CD4-positive, alpha-beta T cell treated with Interferon gamma for 1 hour (primary cell): ENCODE results near the gene REV1.
"Not testable (repeated sequence)": the region's sequence is repeated elsewhere in the genome, so short reads cannot be mapped to it uniquely, and the experiment has no call there.

Experiments
- DNase-seq: peaks from one replicate; pipeline ENCODE4 v3.0.0-alpha.2; 2020

Gene REV1

DNA sequence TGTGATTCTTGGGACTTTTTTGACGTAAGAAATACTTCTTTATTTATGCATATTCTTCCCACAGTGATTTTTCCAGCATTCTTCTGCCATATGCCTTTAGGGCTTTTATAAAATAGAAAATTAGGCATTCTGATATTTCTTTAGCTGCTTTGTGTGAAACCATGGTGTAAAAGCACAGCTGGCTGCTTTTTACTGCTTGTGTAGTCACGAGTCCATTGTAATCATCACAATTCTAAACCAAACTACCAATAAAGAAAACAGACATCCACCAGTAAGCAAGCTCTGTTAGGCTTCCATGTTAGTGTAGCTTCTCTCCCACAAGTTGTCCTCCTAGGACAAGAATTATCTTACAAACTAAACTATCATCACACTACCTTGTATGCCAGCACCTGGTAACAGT lies 90.0 kb downstream of the REV1 start:
- no peak for DNase-seq

DNA sequence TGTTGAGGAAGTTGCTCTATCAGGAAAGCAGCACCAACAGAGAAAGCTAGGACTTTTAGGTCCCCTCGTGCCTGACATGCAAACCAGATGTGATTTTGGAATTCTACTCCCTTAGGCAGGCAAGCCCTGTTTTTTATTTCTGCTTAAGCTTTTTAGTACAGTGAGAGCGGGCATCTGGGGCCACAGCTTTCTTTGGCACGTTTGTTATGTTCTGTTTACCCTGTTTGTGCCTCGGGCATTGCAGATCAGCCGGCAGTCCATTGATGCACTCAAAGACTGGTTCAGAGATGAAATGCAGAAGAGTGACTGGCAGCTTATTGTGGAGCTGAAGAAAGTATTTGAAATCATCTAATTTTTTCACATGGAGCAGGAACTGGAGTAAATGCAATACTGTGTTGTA lies 90.8 kb downstream of the REV1 start:
- no peak for DNase-seq

DNA sequence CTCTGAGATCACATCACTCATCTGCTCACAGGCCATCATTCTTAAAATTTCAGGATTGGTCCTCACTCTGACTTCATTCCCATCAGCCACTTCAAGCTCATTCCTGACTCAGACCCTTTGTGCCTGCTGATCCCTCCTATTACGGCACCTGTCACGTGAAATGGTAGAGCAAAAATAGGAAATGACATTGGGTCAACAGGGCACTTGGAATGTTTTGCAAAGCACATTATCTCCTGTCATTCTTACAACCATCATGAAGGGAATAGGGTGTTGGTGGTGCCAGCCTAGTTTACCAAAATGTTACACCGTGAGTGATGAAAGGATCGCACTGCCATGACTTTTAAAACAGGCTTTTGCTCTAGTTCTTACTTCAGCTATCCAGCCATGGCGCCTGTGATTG lies 91.5 kb downstream of the REV1 start:
- no peak for DNase-seq

DNA sequence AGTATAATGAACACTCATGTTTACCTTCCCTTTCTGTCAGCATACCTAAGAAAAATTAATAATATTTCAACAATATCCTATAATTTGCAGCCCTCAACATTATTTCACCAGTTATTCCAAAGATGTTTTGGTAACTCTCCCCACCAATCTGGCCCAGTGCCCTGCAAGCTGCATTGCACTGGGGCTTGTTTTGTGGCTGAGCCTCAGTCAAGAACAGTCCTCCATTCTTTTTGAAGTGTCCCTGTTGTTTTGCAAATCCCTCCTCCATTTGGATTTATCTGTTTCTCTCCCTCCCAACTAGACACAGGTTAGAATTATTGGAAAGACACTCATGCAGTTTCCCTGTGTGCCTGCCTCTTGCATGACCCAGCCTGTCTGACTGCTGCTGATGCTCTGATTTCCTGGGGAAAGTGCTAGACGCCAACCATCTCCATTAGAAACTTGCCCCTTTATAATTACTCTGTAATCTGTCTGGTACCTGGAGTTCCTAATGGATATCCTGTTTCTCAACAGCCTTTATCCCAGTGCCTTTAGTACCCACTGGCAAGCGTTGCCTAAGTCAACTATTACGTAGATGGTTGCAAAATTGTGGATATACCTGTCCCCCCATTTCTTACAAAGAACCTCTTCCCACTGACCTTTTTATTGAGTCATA lies 92.4 kb downstream of the REV1 start:
- DNase-seq = no peak

DNA sequence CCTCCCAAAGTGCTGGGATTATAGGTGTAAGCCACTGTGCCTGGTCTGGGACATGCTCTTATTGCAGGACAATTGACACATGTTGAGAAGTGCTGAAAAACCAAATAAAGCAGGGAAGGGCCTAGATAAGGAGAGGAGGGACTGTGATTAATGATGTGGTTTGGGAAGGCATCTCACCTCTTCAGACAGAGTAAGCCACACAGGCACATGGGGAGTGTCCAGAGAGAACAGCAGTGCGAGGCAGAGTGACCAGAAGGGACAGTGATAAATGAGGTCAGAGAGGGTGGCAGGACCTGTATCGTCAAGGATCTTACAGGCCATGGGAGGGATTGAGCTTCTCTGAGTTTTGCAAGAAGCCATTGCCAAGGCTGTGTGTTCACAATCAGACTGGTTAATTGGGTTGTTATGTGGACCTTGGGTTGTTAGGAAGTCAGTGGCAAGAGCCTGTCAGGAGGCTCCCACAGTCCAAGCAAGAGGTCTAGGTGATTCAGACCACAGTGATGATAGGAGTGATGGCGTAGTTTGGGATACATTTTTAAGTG lies 94.2 kb downstream of the REV1 start:
- no peak for DNase-seq

DNA sequence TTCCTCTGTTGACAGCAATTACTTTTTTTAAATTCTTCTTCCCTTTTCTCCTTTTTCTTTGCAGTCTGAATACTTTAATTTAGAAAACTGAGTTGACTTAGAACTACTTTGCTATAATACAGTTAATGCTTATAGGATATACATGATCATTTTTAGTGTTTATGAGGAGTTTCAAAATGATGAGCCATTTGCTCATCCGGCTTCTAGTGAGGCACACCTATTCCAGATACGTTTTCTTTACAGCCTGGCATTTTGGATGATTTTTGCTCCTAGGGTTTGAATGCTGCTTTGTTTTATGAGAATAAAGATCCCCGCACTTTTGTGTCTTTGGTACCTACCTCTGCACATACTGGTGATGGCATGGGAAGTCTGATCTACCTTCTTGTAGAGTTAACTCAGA lies 99.9 kb downstream of the REV1 start:
- no peak for DNase-seq

DNA sequence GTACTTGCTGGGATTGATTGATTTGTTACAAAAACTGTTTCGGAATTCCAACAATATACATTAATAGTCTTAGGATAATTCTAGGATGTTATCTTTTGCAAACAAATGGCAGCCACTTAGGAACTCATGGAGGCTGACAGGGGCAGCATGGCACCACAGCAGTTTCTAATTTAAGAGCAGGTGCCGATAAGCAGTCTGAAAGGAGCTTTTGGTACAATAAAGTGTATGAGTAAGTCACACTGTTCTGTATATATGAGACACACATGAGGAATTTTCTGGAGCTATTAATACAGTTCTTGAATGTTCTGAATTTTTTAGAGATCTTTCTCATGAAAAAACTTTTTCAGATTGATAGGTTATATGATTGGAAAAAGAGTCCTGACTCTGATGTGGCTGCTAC lies 100.4 kb downstream of the REV1 start:
- no peak for DNase-seq

DNA sequence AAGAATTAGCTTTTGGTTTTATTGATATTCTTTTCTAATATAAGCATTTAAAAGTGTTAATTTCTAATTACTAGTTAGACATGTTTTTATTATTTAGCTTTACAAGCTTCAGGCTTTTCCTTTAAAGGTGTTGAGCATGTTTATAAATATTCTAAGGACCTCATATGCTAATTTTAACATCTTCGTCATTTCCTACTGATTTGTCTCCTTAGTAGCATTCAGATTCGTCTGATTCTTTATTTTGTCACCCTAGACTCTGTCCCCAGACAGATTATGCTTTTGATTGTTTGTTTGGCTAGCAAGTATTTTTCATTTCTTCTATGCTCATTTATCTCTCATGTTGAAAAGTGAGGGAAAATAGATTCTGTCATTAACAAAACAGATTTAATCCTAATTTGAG lies 100.9 kb downstream of the REV1 start:
- DNase-seq = no peak

DNA sequence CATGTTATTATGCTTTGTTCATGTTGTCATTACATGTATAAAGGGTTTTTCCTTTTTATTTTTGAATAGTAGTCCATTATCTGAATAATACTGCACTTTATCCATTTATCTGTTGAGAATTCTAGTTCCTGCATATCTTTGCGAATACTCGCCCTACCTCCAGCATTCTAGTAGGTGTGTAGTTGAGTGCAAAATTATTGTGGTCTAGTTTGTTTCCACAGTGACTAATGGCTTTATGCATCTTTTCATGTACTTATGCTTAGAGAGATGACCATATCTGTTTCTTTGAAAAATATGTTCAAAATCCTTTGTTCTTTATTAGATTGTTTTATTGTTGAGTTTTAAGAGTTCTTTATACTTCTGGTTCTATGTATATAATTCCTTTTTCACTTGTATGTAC lies 103.8 kb downstream of the REV1 start:
- DNase-seq = no peak

DNA sequence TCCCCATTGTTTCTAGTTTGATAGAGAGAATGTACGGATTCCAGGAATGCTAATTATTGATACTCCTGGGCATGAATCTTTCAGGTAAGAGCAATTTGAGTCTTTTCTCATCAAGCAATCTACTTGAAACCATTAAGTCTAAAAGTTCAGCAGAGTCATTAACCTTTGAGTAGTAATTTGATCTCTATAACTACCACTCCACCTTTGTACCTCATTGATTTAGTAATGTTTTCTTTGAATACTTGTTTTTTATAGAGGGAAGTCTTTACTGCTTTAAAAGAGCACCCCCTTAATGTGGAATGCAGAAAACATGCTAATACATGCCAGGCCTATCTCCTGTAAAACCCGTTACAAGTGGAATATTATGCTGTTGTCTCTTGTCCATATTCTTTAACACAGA lies 107.7 kb downstream of the REV1 start:
- no peak for DNase-seq

DNA sequence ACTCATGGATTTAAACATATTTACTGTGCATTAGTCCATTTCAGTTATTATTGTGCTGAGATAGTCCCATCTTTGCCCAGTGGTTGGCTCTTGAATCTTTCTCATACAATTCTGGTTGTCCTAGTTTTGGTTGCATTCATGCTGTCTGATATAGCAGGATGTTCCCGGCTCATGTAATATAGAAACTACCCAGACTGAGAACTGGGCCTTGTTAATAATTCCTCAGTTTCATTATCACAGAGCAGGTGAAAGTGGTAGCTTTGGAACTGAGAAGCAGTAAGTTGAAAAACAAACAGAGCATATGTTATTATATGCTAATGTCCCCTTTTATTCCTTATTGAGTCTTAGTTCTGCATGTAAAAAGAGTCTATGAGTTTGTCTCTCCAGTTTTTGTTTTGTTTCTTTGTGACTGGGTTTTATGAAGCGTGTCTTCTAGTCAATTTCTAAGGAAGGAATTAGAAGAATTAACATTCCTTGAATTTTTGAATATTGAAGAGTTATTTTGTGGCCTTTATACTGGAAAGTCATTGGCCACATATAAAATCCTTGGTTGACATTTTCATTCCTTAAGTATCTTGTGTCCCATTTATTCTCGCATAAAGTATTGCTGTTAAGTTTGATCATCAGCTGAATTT lies 109.3 kb downstream of the REV1 start:
- DNase-seq = no peak

DNA sequence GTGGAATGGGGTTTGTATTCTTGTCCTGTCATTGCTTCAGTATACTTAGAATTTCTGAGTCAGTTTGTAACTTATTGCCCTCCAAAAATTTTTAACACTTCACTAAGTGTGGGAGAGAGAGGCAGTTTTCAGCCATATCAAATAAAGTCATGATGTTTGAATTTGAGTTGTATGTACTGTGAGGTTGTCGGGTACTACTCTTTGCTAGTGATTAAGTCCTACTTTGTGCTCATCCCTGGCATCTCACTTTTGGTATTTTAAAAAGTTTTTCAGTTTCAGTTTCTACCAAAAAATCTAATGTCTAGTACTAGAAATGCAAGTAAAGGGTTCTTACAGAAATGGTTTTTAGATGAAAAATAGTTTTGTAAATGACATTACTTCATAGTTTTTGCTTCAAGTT lies 111.9 kb downstream of the REV1 start:
- DNase-seq = no peak

DNA sequence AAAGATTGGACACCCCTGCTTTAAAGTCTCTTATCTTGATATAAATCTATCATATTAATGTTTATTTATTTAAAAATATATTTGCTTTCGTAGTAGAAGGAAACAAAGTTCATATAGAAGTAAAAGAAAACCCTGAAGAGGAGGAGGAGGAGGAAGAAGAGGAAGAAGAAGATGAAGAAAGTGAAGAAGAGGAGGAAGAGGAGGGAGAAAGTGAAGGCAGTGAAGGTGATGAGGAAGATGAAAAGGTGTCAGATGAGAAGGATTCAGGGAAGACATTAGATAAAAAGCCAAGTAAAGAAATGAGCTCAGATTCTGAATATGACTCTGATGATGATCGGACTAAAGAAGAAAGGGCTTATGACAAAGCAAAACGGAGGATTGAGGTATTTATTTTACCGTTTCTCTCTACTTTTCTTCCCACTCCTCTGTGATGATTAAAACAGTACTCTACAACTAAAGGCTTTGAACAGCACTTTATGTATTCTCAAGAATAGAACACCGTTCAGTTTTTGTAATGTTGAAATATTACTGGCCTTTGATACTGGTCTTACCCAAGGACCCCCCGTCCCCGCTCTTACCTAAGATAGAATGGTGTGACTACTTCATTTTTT lies 113.5 kb downstream of the REV1 start:
- no peak for DNase-seq

DNA sequence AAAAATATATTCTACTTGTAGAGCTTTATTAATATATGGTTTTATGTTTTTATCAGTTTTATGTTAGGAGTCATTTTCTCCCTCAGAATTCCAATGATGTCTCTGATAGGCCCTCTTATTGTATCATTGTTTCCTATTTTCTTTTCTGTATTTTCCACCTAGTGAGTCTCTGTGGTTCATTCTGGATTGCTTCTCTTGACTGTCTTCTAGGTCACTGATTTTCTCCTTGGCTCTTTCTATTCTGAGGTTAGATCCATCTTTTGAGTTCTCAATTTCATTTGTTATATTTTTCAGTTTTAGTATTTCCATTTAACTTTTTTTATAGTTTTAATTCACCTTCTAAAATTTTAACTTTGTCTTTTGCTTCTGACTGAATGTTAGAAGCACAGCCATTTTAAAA lies 115.1 kb downstream of the REV1 start:
- no peak for DNase-seq

DNA sequence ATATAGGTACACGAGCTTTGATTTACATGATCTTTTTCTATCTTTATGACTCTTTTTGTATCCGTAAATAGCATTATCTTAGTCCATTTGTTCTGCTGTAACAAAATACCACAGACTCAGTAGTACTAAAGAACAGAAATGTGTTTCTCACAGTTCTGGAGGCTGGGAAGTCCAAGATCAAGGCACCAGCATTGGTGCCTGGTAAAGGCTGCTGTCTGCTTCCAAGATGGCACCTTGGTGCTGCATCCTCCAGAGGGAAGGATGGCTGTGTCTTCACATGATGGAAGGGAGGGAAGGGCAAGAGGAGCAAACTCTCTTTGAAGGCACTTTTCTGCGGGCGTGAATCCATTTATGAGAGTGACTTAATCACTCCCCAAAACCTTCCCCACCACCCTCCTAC lies 116.7 kb downstream of the REV1 start:
- DNase-seq = no peak

DNA sequence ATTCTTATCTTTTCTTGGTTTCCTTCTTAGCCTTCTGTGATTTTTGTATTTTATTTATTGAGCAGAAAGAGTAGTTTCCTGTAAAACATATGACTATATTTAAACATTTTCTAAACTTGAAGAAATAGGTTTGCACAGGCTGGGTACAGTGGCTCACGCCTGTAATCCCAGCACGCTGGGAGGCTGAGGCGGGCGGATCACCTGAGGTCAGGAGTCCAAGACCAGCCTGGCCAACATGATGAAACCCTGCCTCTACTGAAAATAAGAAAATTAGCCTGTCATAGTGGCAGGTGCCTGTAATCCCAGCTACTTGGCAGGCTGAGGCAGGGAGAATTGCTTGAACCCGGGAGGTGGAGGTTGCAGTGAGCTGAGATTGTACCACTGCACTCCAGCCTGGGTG lies 121.0 kb downstream of the REV1 start:
- not testable (repeated sequence) for DNase-seq

DNA sequence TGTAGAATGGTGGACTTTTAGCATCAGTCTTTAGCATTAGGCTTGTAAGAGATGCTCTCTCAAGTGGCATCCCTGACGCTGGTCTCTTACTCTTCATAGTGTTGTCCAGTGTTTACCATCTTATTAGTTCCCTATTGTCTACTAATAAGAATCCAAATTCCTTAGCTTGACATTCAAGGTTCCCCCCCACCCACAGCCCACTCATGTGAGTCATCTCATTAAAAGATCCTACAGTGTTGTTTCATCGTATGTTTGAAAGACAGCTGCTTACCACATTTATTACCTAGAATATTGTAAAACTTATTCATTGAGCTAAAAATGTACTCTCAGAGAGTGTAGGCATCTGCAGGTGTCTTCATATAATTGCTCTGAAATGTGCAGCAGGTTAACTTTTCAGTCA lies 124.2 kb downstream of the REV1 start:
- no peak for DNase-seq

DNA sequence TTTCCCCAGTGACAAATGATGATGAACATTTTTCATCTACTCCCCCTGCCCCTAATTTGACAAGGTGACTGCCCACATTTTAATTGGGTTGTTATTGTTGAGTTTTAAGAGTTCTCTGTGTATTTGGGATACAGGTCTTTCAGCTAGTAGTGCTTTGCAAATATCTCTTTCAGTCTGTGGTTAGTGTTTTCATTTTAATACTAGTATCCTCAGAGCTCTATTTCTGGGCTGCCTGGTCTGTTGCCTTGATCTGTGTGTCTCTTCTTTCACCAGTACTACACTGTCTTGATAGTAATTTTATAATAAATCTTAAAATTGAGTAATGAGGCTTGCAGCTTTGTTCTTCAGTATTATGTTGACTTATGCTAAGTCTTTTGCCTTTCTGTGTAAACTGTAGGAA lies 133.0 kb downstream of the REV1 start:
- no peak for DNase-seq

DNA sequence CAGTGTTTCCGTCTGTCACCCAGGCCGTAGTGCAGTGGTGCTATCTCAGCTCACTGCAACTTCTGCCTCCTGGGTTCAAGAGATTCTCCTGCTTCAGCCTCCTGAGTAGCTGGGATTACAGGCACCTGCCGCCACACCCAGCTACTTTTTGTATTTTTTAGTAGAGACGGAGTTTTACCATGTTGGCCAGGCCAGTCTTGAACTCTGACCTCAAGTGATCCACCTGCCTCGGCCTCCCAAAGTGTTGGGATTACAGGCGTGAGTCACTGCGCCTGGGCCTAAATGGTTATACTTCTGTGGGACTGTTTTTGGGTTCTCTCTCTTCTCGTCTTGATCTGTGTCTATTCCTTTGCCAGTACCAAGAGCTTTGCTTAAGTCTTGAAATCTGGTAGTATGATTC lies 135.0 kb downstream of the REV1 start:
- DNase-seq = not testable (repeated sequence)

DNA sequence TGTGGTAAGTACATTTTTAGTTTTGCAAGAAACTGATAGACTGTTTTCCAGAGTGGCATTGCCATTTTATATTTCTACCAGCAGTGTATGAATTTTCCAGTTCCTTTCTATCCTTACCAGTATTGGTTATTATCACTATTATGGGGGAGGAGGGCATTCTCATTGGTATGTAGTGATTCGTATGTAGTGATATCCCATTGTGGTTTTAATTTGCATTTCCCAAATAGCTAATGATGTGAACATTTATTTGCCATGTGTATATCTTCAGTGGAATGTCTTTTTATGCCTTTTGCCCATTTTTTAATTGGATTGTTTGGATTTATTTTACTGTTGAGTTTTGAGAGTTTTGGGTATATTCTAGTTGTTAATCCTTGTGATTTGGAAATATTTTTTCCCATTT lies 135.7 kb downstream of the REV1 start:
- no peak for DNase-seq
